Measurements from ENCODE around the gene LRP2.

LRP2 gene

DNA sequence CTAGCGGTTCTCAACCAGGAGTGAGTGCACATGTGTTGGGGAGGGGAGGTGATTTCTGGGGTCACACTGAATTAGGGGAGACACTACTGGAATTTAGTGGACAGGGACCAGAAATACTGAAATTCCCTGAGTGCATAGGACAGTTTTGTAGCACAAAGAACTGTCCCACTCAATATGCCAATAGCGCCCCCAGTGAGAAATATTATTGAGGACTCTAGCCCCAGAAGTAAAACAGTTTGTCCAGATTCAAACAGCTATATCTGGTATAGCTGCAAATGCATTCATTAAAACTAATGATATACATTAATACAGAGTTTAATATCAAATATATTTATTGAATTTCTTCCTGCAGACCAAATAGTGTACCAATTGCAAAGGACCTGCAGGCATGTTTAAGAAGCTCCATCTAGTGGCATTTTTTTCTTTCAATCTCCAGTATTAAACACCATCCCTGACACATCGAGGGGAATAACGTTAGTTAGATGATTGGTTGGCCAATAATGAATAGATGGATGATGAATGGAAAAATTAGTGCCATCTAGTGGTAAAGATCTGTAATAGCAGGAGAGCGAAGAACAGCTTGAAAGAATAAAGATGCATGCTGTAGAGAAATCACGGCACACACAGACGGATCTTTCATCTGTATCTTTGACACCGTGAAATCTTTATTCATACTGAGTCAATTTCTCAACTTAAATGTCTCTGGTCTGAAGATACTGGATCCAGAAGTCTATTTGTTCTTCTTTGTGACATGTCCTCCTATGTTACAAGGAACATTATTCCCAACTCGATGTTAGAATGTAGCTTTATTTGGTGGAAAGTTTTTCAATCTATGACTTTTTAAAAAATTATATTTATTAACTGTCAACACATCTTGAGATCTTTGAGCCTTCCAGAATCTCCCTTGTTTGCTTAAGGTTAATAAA lies 230.5 kb downstream of the LRP2 start:
- DNase-seq (ENCODE audit: low read depth in 2 of 2, low spot score in 1 of 2), result no peak

DNA sequence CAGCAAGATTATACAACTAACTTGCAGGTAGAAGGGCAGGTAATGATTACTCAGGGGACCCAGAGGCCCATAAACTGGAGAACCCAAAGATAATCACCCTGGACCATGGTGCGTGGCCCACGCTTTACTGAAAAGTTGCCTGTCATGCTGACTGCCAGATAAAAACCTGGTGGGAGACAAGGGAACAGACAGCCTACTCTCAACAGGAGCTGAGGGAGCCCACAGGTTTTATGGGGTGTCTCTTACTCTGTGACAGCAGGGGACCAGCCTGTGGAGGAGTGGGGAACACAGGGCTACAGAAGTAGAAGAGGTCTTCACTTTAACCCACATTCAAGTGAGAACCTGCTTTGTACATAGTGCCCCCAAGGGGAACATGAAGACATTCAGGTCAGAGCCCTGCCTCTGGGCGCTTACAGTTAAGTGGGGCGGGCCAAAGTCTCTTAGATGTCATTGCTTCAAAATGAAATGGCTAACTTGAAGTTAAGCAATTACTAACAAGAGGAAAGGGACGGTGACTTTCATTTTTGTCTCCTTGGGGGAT lies 232.6 kb downstream of the LRP2 start:
- DNase-seq (ENCODE audit: low read depth in 2 of 2, low spot score in 1 of 2), result no peak

DNA sequence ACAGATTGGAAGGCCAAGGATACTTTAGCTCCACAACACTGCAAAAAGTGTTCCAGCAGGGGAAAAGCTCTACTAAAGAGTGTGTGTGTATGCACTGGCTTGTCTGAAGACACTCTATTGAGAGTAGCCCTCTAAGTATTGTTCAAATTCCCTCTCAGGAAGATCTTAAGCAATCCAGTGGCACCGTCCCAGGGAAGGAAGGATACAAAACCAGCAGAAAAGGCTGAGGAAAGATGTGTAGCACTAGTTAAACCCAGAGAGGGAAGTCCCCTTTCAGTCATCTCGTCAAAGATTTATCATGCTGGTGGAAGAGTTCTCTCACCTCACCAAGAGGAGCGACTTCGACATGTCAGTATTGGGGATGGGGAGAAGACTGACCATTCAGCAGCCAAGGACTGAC lies 242.5 kb downstream of the LRP2 start:
- no peak for DNase-seq (ENCODE audit: low read depth in 2 of 2, low spot score in 1 of 2)

DNA sequence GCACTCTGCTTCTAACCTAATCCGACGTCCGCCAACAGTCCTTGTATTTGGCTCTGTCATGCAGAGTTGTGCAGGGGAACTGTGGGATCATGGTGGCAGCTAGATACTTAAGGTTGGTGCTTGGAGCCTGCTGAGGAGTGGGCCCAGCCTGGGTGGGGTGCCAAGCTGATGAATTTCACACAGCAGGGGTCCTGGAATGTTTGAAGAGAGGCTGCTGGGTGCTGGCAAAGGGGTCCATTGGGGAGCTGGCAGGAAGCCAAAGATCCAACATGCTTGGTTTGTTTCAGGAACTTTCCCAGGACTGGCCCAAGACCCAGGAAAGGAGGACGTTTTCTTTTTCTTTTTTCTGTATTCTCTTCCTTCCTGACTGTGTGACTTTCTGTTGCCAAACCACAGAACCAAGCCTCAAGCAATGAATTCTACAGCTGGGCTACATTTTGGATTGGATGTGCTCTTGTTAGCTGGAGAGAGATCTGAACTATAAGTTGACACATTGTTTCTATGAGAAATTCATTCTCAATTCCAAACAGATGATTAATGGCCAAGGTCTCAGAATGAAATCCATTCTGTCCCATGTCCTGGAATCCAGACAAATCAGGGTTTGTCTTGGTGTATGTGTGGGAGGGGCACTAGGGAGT lies 243.1 kb downstream of the LRP2 start:
- no peak for DNase-seq (ENCODE audit: low read depth in 2 of 2, low spot score in 1 of 2)

DNA sequence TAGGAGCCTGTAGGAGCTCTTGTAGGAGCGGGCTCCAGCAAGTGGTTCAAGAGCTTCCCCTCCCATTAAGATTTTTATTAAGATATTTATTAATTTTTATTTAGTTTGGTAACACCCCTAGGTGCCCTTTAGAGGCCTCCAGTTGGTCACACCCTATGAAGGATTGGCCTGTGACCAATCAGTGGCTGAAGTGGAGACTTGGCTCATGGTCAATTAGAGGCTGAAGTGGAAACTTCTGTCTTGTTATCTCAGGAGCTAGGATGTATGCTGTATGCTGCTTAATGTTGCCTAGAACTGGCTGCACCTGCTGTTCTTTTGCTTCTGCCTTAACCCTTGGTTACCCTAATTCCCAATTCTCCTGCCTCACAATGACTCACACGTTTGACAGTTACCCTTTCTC lies 244.3 kb downstream of the LRP2 start:
- DNase-seq (ENCODE audit: low read depth in 2 of 2, low spot score in 1 of 2), result no peak

DNA sequence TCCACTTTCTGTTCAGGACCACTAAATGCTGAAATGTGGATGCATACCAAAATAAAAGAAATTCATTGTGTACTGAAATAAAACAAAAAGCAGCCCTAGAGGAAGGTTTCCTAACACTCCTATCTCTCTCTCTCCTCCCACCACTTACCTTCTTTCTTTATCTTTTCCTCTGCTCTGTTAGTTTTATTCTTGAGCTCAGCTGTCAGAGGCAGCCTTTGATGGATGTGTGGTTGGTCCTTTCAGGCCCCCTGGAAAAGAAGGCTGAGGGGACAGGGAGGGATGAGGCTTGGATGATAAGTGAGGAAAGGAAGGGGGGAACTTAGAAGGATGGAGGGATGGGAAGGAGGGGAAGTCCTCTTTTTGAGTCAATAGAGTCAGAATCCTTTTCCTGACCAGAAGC lies 245.3 kb downstream of the LRP2 start:
- DNase-seq (ENCODE audit: low read depth in 2 of 2, low spot score in 1 of 2), result no peak

DNA sequence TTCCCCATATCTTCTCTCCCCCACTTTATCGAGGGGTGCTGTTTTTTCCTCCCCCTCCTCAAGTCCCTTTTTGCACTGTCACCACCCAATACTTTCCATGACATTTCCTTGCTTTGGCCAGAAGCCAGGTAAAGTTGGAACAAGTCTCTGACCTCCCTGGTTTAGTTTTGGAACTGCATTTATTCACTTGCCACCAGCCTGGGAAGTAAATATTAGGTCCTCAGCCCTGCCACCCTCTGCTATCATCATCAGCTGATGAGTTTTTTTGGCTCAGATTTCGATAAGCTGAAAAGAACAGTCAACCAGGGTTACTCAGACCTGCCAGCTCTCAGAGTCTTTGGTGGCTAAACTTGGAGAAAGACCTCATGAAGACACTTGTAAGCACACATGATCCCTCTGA lies 246.0 kb downstream of the LRP2 start:
- DNase-seq (ENCODE audit: low read depth in 2 of 2, low spot score in 1 of 2), result no peak

DNA sequence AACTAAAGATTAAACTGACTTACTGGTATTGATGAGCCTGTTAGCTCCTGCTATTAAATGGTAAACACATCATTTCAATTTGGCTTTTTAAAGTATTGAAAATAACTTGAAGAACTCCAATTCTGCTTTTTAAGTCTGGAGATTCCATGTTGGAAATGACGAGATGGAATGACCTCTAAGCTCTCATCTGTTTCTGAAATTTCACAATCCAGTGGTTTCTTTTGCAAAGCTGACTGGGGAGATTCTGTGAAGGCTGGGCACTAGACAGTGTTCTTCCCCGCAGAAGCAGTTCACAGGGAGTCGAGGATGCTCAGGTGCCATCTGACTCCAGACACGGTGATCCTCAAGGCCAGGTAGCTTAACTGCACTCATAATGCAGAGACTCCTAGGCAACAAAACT lies 248.3 kb downstream of the LRP2 start:
- no peak for DNase-seq (ENCODE audit: low read depth in 2 of 2, low spot score in 1 of 2)

DNA sequence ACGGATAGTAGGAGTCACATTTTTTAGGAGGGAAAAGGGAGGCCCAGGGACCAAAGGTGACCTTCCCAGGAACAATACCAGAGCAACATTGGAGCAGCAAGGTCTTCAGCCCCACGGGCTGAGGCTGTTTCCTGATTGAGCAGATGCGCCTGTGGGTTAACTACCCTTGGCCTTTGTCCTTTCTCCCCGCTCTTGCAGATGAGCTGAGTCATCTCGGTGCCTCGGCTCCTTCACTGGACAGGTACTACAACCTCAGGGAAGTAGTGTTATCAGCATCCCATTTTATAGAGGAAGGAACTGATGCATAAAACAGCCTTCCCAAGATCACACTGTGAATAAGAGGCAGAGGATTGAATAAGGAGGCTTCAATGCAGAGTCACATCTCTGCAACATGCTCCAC lies 249.5 kb downstream of the LRP2 start:
- no peak for DNase-seq (ENCODE audit: low read depth in 2 of 2, low spot score in 1 of 2)

DNA sequence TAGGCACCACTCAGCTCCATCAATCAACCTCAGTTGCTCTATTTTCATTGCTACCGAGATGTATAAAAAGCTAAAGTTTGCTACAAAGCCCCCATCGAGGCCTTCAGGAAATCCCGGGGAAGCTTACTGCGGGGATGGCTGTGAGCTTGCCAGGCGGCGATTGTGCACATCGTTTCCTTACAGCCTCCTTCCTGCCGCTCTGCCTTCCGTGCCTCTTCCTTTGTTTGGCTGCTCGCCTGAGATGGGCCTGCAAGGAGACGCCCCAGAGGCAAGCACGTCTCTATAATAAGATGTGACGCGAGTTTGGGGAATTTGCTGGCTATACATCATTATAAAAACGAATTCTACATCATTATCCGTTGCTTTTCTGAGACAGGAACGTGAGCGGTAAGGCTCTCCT lies 251.4 kb downstream of the LRP2 start:
- no peak for DNase-seq (ENCODE audit: low read depth in 2 of 2, low spot score in 1 of 2)

DNA sequence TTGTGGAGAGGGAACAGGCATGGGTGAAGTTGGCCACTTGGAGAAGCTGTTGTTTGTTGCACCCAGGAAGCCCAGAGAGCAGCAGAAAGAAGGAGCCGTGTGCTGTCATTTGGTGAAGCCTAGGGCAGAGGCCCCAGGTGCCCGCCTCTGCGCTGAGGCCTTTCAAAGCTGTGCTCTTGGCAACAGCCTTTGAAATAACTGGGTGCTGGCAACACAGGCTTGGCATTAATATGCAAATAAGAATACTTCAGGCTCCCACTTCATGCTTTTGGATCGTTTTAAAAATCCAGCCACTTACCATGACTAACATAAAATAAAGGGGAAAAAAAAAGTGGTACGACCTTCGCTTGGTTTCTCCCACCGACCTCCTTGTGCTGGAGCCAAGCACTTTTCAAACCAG lies 251.9 kb downstream of the LRP2 start:
- no peak for DNase-seq (ENCODE audit: low read depth in 2 of 2, low spot score in 1 of 2)

DNA sequence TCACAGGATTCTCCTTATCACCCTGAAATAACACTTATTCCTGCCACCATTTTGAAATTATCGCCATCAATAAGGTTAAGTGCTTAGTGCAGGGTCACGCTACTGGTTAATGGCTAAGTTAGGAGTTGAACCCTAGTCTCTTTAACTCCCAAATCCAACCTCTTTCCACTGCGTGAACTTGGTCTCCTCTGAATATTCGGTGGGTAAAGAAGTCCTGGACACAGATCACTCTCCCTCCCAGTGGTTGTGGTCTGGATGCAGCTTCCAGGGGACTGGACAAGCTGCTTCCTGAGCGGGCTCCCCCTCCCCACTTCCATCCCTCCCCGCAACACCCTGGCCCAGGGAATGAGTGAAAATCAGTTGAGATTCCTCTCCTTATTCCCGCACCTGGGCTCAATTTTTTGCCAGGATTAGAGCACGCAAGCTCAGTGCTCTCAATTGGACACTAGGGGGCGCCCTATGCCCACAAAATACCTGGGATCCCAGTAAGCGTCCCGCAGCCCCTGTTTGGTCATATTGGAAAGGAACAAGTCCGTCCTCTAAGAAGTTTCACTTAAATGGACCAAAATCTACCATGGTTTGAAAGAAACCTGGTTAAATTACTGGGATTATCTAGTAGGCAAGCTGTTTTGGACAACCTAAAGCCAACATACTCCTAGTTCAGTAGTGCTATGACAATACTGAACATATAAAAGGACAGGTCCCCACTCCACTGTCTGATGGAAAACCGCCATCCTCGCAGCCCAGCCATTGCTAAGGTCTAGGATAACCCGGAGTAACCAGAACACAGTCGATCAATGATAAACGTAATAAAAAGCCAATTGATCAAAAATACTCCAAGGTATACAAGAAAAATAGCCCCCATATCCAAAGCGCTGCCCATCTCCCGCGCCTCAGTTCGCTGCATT lies 252.6 kb downstream of the LRP2 start:
- peak; percentile 50 to 53 for DNase-seq (ENCODE audit: low read depth in 2 of 2, low spot score in 1 of 2)

DNA sequence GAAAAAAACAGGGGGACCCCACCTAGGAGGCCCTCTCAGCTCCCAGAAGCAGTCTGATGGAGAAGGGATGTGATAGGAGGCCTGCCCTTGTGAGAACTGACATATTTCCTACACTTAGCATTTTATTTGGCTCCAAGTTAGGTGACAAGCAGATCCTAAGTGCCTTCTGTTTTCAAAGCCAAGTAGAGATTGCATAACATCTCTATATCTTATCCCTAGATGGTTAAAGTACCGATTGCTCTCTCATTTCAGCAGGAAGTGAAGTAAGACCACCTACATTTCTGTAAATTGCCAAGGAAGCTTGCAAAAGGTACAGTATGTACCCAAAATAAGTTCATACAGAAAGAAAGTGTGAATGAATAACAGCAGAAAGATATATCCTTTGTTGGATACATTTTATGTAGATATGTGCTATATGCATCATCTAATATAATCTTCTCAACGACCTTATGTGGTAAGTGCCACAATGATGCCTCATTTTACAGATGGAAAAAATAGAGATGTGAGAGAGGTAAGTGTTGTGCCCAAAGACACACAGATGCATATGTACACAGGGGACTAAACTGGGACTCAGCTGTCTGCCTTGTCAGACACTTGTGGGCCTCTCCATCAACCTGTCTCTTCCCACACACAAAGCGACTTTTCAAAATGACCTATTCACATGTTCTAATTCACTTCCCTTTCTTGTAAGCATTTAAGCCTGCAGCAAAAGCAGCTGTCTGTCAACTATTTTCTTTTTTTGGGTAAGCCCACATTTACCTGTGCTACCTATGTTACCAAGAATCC lies 254.0 kb downstream of the LRP2 start:
- no peak for DNase-seq (ENCODE audit: low read depth in 2 of 2, low spot score in 1 of 2)

DNA sequence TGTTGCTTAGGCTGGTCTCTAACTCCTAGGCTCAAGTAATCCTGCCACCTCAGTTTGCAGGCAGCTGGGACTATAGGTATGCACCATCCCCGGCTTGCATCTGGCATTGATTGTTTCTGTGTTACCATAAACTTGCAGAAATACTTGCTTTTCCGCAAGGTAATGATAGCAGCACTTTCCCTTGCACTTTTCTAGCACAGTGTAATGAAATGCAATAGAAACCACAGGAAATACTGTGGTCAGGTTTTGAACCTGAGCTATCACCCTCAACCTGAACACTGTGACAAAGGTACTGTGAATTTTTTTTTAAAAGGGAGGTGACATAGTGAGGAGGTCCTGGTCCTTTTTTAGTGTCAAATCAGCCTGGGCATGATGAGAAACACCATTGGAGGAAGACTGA lies 254.7 kb downstream of the LRP2 start:
- DNase-seq (ENCODE audit: low read depth in 2 of 2, low spot score in 1 of 2), result no peak

DNA sequence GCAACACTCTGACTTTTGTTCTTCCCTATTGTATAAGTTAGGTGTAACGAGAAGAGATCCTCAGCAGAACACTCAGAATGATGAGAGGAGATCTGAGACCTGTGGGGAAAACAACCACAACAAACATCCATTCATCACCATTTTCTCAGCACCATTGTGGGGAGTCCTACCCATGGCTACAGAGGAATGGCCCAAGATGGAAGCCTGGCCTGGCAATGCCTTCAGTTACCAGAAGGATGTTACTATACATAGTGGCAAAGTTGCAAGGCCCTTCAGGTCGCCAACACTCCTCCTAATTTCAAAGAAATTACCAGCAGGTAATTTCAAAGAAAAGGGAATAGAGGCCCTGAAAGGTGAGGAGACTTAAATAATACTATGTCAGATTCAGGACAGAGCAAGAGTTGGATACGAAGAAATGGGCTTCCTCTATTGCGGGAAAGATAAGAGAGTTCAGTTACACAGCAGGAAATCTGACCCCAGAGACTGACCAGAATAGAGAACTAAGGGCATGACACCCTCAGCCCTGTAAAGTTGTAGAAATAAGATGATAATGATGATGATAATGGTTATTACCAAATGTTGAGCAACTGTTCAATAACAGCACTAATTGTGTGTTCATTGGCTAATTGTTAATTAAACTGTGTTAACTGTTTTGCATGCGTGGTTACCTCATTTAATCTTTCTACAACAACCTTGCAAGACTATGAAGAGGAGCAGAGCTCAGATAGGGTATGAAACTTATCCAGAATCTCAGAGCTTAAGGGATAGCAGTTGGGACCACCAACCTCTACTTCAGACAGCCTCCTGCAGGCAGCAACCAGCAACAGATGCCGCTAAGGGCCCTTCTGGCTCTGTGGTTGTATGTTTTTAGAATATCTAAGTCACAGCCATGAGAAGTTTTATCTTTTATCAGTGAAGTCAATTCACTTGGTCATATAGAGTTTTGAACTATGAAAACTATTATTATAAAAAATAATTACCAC lies 255.5 kb downstream of the LRP2 start:
- DNase-seq (ENCODE audit: low read depth in 2 of 2, low spot score in 1 of 2), result no peak

DNA sequence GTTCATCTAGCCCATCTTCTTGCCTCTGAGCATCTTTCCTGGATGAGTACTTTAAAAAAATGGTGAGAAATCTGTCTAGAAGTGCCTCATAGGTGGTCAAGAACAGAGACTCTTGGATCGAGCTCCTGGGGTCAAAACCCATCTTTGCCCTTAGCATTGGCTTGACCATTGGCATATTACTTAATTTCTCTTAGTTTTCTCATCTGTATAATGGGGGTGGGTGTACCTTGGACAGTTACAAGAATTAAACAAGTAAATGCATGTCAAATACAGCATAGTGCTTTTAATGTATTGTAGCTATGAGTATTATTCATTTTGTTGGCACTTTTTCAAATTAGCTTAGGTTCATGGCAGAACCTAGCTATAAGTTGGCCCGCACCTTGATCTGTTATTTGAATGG lies 256.2 kb downstream of the LRP2 start:
- DNase-seq (ENCODE audit: low read depth in 2 of 2, low spot score in 1 of 2), result no peak

DNA sequence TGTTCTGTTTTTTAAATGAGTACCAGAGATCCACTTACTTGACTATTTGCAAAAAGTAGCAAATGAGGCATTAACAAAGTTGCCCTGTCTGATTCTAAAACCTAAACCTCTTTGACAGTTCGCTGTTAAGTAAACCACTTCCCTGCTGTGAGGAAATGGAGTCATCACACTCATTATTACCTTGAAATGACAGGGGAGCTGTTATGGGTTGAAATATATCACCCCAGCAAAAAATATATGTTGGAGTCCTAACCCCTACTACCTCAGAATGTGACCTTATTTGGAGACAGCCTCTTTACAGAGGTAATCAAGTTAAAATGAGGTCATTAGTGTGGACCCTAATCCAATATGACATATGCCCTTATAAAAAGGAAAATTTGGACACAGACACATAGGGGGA lies 256.9 kb downstream of the LRP2 start:
- DNase-seq (ENCODE audit: low read depth in 2 of 2, low spot score in 1 of 2), result no peak

DNA sequence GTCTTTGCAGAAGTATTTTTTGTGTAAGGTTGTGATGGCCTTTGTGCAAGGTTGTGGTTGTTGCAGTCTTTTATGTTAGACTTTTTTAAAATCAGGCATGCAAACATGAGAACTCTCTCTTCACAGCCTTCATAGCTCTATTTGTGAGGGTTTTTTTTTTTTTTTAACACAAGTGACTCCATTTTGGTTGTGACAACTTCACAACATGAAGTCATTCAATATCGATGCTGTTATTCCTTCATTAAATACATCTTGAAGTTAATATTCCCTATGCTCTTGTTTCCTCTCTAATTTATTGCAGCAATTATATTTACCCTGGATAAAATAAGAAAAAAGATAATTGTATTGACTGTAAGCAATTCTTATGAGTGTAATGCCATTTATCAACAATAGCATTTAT lies 257.5 kb downstream of the LRP2 start:
- DNase-seq (ENCODE audit: low read depth in 2 of 2, low spot score in 1 of 2), result no peak

DNA sequence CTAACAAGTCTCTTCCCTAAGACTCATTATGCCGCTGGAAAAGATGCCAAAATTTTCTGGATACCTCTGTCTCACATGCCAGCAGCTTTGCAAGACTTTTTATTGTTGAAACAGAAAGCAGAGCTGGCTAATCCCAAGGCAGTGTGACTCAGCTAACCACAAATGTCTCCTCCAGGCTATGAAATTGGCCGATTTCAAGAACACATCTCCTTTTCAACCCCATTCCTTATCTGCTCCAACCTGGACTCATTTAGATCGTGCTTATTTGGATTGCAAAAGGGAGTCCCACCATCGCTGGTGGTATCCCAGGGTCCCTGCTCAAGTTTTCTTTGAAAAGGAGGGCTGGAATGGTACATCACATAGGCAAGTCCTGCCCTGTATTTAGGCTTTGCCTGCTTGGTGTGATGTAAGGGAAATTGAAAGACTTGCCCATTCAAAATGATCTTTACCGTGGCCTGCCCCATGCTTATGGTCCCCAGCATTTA lies 266.7 kb downstream of the LRP2 start:
- no peak for DNase-seq (ENCODE audit: low read depth in 2 of 2, low spot score in 1 of 2)

All from stimulated activated CD8-positive, alpha-beta memory T cell treated with anti-CD3 and anti-CD28 coated beads, Interleukin-4, amount 100 ng/mL, for 1 hour (primary cell).